Measurements from ENCODE around the gene UGT1A4. TPM values are rescaled to one million over a fixed set of nuclear protein-coding genes. Genes with fewer than 3 reads are reported as not detected.

Gene UGT1A4
- total RNA-seq, 1 experiment from 2014 or later, result not detected

GRCh38 chr2:233761040-233761769 is 42.7 kb downstream of the UGT1A4 start:
- H2AK5ac ChIP-seq (ENCODE audit: insufficient read length, low read length), result no peak overlapping the region
- TF ChIP-seq, protein P1, sequence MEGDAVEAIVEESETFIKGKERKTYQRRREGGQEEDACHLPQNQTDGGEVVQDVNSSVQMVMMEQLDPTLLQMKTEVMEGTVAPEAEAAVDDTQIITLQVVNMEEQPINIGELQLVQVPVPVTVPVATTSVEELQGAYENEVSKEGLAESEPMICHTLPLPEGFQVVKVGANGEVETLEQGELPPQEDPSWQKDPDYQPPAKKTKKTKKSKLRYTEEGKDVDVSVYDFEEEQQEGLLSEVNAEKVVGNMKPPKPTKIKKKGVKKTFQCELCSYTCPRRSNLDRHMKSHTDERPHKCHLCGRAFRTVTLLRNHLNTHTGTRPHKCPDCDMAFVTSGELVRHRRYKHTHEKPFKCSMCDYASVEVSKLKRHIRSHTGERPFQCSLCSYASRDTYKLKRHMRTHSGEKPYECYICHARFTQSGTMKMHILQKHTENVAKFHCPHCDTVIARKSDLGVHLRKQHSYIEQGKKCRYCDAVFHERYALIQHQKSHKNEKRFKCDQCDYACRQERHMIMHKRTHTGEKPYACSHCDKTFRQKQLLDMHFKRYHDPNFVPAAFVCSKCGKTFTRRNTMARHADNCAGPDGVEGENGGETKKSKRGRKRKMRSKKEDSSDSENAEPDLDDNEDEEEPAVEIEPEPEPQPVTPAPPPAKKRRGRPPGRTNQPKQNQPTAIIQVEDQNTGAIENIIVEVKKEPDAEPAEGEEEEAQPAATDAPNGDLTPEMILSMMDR (conservative IDR thresholded peaks at IDR 0.05), result no peak
- no peak overlapping the region for H4K91ac ChIP-seq (ENCODE audit: insufficient read length, low read depth, low read length)
- WGBS (ENCODE audit: extremely low coverage, insufficient read length, low lambda C conversion rate), result no CpG with 5 or more reads among the region's 4 CpGs
- no peak overlapping the region for H2AFZ ChIP-seq (ENCODE audit: low read length)
- no peaks in the 10 kb centered on the region for H4K20me1 ChIP-seq (ENCODE audit: control insufficient read depth, insufficient read depth, insufficient read length)
- no peaks in the 10 kb centered on the region for H3K27me3 ChIP-seq (ENCODE audit: insufficient read depth, low read length)
- no peak overlapping the region for H3K23ac ChIP-seq (ENCODE audit: insufficient read length, low read depth, low read length)
- no peaks in the 10 kb centered on the region for H3K79me1 ChIP-seq (ENCODE audit: insufficient read depth, low read depth, low read length, poor library complexity, severe bottlenecking)
- H2BK120ac ChIP-seq (ENCODE audit: low read depth, low read length, poor library complexity, severe bottlenecking), result no peak overlapping the region
- Mint-ChIP-seq H3K36me3 (ENCODE audit: insufficient read depth in 1 of 3, low read depth in 3 of 3) (no peaks in the 10 kb centered on the region; a peak in 1 of 7 replicates), H3K27me3 (ENCODE audit: low read depth) (peaks cover 8% of the 10 kb centered on the region), H3K27ac (no peak overlapping the region), H3K4me3 (no peak overlapping the region), H3K4me1 (no peaks in the 10 kb centered on the region), H3K9me3 (peaks cover 0 to 3% of the 10 kb centered on the region in 2 experiments; a peak in 1 of 5 replicates)
- no peak overlapping the region for H2BK12ac ChIP-seq (ENCODE audit: insufficient read length, low read depth, low read length)
- no peak overlapping the region for H3K9ac ChIP-seq (ENCODE audit: extremely low read depth, insufficient read length, low read length)
- no peaks in the 10 kb centered on the region for H3K23me2 ChIP-seq (ENCODE audit: insufficient read length, low read depth, low read length, poor library complexity, severe bottlenecking)
- H4K8ac ChIP-seq (replicated peaks; ENCODE audit: insufficient read length, low read depth, low read length), result no peak overlapping the region
- no peaks in the 10 kb centered on the region for H3K4me1 ChIP-seq (ENCODE audit: insufficient read depth, low read length)
- no peak overlapping the region for H3K56ac ChIP-seq (ENCODE audit: insufficient read length, low read depth, low read length)
- no peak overlapping the region for H3K27ac ChIP-seq (ENCODE audit: insufficient read length, low read depth, low read length)
- no peak overlapping the region for H3K18ac ChIP-seq (ENCODE audit: insufficient read length, low read depth, low read length)
- no peaks in the 10 kb centered on the region for H3K79me2 ChIP-seq (ENCODE audit: insufficient read depth, low read length)
- H3K9me3 ChIP-seq (ENCODE audit: control insufficient read depth, low read depth, low read length), result no peaks in the 10 kb centered on the region
- no peak overlapping the region for H2BK20ac ChIP-seq (ENCODE audit: low read depth, low read length, poor library complexity, severe bottlenecking)
- no peak overlapping the region for H3K4me2 ChIP-seq (ENCODE audit: insufficient read depth, insufficient read length, low read length)
- no peak overlapping the region for H2BK15ac ChIP-seq (ENCODE audit: low read depth, low read length)
- no peak overlapping the region for H2BK5ac ChIP-seq (ENCODE audit: insufficient read length, low read length)
- no peak overlapping the region for H3K14ac ChIP-seq (ENCODE audit: insufficient read depth, low read length)
- no peak overlapping the region for H4K5ac ChIP-seq (ENCODE audit: insufficient read length, low read depth, low read length)
- H3T11ph ChIP-seq (ENCODE audit: low read length), result no peak overlapping the region
- DNase-seq, result no peak
- no peak overlapping the region for H3K4ac ChIP-seq (ENCODE audit: low read depth, low read length)
